NK-92 treated with Interleukin-12 subunit alpha and Interleukin-12 subunit beta, amount 100 ng/mL, for 24 hours (cell line): Measurements from ENCODE around the gene TMEM52B.

Experiments
- DNase-seq: peaks from one replicate; lab custom pipeline; 2025; lab: John Stamatoyannopoulos, UW

TMEM52B gene

GRCh38 chr12:10178821-10179220, at the start of gene TMEM52B:
TSS of gene TMEM52B (plus strand) at chr12:10179032. CDS start at chr12:10179575, 543 bp downstream.
- no peak for DNase-seq

- DNase-seq: no peak
Observed at GRCh38 chr12:10130042-10130441, 48.8 kb upstream of the TMEM52B start, which contains the start of gene CLEC7A. TSS of gene CLEC7A (minus strand) at chr12:10130199. CDS start at chr12:10130082, 117 bp downstream.

- DNase-seq: no peak
Observed at GRCh38 chr12:10131111-10131690, 47.6 kb upstream of the TMEM52B start.

GRCh38 chr12:10132850-10133370, 45.9 kb upstream of the TMEM52B start:
- no peak for DNase-seq

DNA sequence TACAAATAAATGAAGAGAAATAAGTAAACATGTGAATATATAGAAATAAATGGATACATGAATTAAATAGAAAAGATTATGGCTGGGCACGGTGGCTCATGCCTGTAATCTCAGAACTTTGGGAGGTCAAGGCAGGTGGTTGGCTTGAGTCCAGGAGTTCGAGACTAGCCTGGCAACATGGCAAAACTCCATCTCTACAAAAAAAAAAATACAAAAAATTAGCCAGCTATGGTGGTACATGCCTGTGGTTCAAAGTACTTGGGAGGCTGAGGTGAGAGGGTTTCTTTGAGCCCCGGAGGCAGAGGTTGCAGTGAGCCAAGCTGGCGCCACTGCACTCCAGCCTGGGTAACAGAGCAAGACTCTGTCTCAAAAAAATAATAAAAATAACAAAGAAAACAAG, 43.7 kb upstream of the TMEM52B start:
- no peak for DNase-seq

DNA sequence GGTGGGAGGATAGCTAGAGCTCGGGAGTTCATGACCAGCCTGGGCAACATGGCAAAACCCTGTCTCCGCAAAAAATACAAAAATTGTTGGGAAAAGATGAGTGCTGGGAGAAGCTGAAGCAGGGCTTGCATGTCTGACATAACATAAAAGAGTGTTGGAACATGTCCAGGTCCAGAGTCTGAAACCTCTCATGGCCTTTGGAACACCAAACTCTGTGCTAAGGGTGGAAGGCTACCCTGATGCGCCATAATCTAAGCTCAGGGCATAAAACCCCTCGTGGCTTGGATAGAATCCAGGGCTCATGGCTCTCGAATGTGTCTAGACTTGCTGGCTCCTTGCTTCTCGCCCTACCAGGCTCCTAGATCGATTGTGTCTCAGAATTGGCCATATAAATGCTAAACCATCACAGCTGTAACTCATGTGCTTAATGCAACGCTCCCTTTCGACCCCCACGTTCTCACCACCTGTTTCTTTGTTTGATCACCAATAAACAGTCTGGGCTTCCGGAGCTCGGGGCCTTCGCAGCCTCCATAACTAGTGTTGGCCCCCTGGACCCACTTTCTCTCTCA, 42.1 kb upstream of the TMEM52B start:
- DNase-seq: no peak

DNA sequence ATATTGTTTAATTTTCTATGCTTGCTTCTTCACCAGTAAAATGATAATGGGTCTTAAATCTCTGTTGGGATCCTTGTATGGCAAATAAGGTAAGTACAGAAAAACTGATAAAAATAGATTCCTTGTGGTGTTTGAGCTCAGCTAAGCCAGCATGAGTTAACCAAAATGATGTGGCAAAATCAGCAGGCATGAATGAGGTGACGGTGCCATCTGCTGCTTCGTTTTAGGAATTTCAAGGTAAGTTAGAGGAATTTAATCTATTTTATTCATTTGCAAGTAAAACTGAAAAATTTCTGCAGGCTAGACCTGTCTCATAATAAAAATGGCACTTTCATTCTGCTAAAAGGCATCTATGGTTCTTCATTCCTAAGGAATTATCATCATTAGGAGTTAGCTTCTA, 38.8 kb upstream of the TMEM52B start:
- no peak for DNase-seq

- DNase-seq: no peak
Observed at GRCh38 chr12:10142976-10143589, 35.7 kb upstream of the TMEM52B start.

DNA sequence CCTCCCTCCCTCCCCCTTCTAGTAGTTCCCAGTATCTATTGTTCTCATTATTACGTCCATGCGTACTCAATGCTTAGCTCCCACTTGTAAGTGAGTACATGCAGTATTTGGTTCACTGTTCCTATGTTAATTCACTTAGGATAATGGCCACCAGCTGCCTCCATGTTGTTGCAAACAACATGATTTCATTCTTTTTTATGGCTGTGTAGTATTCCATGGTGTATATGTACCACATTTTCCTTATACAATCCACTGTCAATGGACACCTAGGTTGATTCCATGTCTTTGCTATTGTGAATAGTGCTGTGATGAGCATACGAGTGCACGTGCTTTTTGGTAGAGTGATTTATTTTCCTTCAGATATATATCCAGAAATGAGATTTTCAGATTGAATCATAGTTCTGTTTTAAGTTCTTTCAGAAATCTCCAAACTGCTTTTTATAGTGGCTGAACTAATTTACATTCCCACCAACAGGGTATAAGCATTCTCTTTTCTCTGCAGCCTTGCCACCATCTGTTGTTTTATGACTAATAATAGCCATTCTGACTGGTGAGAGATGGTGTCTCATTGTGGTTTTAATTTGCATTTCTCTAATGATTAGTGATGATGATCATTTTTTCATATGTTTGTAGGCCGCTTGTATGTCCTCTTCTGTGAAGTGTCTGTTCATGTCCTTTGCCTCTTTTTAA, 31.0 kb upstream of the TMEM52B start:
- no peak for DNase-seq

GRCh38 chr12:10151621-10152020, 27.2 kb upstream of the TMEM52B start:
- no peak for DNase-seq

DNA sequence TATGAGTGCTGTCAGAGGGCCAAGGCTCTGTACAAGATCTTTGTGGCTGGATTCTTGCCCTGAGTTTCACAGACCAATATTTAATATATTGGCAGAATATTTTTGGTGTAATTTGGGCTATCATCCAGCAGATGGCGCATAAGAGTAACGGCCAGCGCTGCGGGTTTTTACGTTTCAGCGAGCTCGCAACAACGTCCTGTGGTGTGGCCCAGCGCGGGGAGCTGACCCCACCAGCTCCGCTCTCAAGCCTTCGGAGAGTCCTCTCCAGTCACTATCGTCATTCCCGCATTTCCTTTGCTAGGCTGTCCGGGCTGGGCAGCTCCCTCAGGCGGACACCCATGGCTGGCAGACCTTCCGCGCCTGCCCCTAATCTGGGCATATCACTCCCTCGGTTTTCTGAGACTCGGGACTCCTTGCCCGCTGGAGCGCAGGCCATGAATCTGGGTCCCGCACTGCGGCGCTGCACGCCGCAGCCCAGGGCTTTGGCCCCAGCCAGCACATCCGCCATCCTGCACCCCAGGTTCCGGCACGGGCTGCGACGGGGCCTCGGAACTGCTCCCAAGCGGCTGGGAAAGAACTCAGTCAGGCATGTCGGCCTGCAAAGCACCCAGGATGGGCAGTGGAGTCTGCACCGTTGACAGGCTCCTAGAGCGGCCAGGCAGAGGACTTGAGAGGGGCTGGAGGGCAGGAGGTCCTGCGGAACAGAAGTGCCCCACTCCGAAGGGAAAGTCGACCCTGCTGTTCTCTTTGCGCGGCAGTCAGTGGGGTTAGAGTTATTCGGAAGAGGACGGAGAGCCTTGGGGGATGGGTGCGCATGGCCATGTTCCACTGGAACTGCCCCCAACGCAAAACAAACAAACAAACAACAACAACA, 25.3 kb upstream of the TMEM52B start:
- DNase-seq: no peak

DNA sequence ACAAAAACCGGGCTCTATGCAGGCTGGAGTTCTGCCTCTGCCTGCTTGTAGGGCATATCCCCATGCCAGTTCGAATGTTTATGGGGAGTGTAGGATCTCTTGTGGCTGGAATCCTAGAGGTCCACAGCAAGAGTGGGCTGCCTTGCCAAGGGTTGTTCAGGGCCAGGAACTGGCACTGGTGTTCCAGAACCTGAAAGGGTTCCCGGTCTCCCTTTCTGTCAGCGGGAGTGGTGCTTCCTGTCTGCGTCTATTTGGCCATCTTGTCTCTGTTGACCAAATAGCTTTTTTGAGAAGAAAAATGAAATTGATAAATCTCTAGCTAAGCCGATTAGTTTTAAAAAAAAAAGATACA, 24.7 kb upstream of the TMEM52B start:
- DNase-seq: no peak

DNA sequence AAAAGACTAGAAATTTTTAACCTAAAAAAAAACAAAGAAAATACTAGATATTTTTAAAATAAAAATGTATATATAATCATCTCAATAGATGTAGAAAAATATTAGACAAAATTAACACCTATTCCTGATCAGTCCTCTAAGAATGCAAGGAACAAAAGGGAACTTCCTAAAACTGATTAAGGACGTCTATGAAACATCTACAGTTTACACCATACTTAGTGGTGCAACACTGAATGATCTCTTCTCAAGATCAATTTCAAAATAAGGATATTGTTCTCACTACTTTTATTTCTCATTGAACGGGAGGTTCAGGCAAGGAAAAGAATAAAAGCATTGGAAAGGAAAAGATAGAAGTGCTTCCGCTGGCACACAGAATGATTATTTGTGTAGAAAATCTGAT, 22.9 kb upstream of the TMEM52B start:
- DNase-seq: no peak

DNA sequence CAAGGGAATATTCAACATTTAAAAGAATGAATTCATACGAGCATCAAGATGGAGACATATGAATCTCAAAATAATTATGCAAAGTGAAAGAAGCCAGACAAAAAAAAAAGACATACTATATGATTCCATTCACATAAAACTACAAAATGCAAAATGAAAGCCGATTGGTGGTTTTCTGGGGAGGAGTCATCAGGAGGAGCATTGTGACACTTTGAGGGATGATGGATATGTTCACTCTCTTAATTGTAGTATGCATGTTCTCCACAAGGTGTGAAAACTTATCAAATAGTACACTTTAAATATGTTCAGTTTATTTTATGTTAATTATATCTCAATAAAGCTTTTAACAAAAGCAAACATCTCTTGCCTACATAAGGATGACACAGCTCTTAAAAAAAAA, 20.4 kb upstream of the TMEM52B start:
- no peak for DNase-seq

GRCh38 chr12:10159280-10159679, 19.6 kb upstream of the TMEM52B start:
- DNase-seq: no peak

DNA sequence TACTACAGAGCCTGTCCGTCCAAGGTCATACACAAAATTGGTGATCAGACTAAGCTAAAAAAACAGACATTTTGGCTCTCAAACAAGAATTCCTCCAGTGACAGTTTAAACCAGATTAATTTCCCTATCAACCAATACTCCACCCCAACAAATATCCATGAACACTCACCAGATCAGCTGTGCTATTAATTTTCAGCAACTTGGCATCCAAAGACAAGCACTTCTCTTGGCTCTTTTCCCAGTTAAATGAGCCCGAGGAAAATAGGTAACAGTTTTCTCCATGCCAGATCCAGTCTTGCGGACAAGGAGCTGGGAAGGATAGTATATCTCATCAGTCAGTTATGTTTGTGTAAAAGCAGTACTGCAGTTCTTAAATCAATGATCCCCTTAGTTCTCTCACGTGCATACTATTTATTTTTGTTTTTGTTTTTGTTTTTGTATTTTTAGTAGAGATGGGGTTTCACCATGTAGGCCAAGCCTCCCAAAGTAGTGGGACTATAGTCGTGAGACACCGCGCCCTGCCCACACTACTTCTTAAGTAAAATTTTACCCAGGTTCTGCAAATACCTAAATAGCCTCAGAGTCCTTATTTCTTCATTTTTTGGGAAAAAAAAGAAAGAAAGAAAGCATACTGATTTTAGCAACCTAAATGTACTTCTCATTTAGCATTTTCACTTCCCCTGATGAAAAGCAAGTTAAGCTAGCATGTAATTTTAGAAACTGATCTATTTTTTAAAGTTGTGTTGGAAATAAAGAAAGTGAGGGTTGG, 18.0 kb upstream of the TMEM52B start:
- no peak for DNase-seq

DNA sequence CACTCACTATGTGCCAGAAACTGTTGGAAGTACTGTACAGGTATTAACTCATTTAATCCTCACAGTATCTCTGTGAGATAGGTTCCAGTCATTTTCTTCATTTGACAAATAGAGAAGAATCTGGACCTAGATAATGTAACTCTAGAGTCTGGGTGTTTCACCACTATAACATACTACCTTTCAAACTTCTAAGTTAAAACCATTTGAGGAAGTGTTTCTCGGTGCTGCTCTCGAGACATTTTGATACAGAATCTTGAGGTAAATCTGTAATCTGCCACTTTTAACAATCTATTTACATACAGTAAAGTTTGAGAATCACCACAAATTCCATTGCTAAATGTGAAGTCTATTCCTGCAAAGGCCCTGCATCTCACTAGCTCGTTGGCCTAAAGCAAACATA, 15.7 kb upstream of the TMEM52B start:
- DNase-seq: no peak

DNA sequence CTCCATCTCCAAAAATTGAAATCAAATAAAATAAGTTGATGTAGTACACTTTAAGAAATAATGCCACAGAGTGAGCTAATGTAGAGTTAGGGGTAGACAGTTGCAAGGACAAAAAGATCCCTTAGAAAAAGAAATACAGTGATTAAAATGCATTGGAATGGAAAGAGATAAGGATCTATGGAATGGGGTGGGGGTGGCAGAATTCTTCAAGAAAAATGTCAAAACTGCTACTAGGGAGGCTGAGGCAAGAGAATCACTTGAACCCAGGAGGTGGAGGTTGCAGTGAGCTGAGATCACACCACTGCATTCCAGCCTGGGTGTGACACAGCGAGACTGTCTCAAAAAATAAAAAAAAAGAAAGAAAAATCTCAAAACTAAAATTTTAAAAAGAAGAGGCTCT, 13.4 kb upstream of the TMEM52B start:
- no peak for DNase-seq

GRCh38 chr12:10167599-10167998, 11.2 kb upstream of the TMEM52B start:
- no peak for DNase-seq

DNA sequence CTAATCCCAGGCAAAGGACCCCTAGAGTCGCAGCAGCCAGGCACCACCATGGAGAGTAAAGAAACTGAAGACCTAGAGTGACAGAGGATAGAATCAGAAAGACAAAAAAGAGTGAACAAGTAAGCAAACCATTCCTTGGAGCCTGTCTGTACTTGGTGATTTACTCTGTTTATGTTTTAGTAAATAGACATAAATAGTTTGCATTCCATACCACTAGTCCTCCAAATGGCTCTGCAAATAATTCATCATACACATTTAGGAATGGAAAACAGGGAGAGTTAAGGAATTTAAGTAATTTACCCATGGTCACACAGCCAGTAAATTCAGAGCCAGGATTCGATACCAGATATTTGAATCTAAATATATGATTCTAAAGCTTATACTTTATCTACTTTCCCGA, 9.7 kb upstream of the TMEM52B start:
- DNase-seq: no peak

DNA sequence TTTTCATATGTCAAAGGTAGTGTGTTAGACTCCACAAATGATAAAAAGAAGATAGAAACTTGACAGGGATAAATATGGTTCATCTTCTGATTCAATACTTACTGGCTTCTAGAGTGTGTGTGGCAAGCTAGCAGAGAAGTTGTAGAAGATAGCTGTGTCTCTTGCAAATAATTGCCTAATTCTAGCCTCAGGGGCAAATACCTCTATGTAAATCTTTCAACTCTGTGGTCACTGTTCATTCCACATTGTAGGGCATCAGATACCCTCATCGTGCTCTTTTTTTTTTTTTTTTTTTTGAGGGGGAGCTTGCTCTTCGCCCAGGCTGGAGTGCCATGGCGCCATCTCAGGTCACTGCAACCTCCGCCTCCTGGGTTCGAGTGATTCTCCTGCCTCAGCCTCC, 8.6 kb upstream of the TMEM52B start:
- no peak for DNase-seq
